Measurements from ENCODE around the gene CIC. TPM values are rescaled to one million over a fixed set of nuclear protein-coding genes. Genes with fewer than 3 reads are reported as not detected.

CIC gene
- total and polyA plus RNA-seq, 10 of the 15 experiments (the other 5 are each of a cell fraction or from before 2014, with no cell fraction given), result 0.18 to 50.6 (median 7.1) TPM

DNA sequence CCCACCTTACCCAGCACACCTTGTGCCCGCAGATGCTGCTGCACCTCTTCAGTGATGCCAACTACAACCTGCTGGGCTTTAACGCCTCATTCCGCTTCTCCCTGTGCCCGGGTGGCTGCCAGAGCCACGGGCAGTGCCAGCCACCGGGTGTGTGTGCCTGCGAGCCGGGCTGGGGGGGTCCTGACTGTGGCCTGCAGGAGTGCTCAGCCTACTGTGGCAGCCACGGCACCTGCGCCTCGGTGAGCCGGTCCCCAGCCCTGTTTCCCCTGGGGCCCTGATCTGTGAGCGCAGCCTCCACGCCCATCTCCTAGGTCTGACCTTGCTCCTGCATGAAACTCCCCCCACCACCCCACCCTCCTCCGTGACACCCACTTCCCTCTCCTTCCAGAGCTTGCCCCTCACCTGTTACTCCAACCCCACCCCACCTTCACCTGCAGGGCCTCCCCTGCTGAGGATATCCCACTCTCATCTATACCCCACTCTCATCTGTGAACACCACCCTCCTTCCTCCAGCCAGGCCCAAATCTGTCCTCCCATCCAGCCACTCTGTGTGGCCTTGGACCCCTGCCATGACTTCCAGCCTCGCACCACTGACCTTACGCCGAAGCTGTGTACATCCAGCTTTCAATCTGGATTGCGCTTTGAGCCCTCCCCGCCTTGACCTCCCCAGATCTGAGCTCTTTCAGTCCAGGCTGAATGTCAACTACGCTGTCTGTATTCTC is 65.1 kb downstream of the CIC start:
- H2AFZ ChIP-seq (ENCODE audit: control insufficient read depth, low read depth, low read length), result no peak overlapping the region
- intact Hi-C loops (cut with micrococcal nuclease; ENCODE audit: unreplicated experiment) (no loop called here), in situ Hi-C loops (cut with MboI) (no loop called here)
- no peak for DNase-seq (ENCODE audit: low read depth, low spot score)
- FAIRE-seq, result no peak
- H3K4me3 ChIP-seq, result no peak overlapping the region
- CTCF ChIA-PET, result no interaction called here
- RAD21 ChIA-PET (ENCODE audit: unreplicated experiment), result no interaction called here
- no peaks in the 10 kb centered on the region for H3K79me2 ChIP-seq (ENCODE audit: control insufficient read depth, insufficient read depth, low read length)
- no peak overlapping the region for H3K27ac ChIP-seq (ENCODE audit: control insufficient read depth, insufficient read depth)
- H3K9me3 ChIP-seq (replicated peaks; ENCODE audit: control insufficient read depth, insufficient read depth, low read length), result no peaks in the 10 kb centered on the region
- no TSS peak for BruUV-seq (replicated peaks)
- H3K4me1 ChIP-seq (ENCODE audit: control insufficient read depth, insufficient read depth, low read length), result no peaks in the 10 kb centered on the region; the same call in 1 of the 2 replicates
- 57% methylated on average over 20 of the region's 21 CpGs for WGBS (ENCODE audit: insufficient coverage, insufficient replicate concordance, low lambda C conversion rate, missing lambda C conversion rate)
- H4K20me1 ChIP-seq (ENCODE audit: control insufficient read depth, insufficient read depth), result no peaks in the 10 kb centered on the region
- no peak overlapping the region for H3K9ac ChIP-seq (ENCODE audit: control insufficient read depth, insufficient read depth, low read length)
- SMC1A ChIA-PET (ENCODE audit: uncharacterized antibody, unreplicated experiment), result no interaction called here
- no peak for ATAC-seq
- no peak overlapping the region for H3K4me2 ChIP-seq (ENCODE audit: control insufficient read depth, insufficient read depth)
- no peaks in the 10 kb centered on the region for H3K27me3 ChIP-seq (replicated peaks in 1 of 2; ENCODE audit: control insufficient read depth in 2 of 2, insufficient read depth in 2 of 2, low read length in 1 of 2)
- no peak for TF ChIP-seq NR2F1 (conservative IDR thresholded peaks at IDR 0.05)
- no peak for TF ChIP-seq KLF5 (IDR thresholded peaks at IDR 0.05; ENCODE audit: partially characterized antibody)
- no peak for TF ChIP-seq ATF7 (IDR thresholded peaks at IDR 0.05; ENCODE audit: low read depth)
- TF ChIP-seq IKZF2 (IDR thresholded peaks at IDR 0.05), result no peak
- TF ChIP-seq IKZF1 (conservative IDR thresholded peaks at IDR 0.05), result no peak
- TF ChIP-seq NR2C1 (IDR thresholded peaks at IDR 0.05), result no peak
- no peak for TF ChIP-seq SIX5 (IDR thresholded peaks at IDR 0.05; ENCODE audit: low read depth, low read length, severe bottlenecking)
- TF ChIP-seq NRF1 (conservative IDR thresholded peaks at IDR 0.05; ENCODE audit: low read depth, low read length), result no peak
- no peak for TF ChIP-seq EZH2 (IDR thresholded peaks at IDR 0.05; ENCODE audit: borderline replicate concordance, control insufficient read depth, low read depth, low read length)
- TF ChIP-seq, protein P1, sequence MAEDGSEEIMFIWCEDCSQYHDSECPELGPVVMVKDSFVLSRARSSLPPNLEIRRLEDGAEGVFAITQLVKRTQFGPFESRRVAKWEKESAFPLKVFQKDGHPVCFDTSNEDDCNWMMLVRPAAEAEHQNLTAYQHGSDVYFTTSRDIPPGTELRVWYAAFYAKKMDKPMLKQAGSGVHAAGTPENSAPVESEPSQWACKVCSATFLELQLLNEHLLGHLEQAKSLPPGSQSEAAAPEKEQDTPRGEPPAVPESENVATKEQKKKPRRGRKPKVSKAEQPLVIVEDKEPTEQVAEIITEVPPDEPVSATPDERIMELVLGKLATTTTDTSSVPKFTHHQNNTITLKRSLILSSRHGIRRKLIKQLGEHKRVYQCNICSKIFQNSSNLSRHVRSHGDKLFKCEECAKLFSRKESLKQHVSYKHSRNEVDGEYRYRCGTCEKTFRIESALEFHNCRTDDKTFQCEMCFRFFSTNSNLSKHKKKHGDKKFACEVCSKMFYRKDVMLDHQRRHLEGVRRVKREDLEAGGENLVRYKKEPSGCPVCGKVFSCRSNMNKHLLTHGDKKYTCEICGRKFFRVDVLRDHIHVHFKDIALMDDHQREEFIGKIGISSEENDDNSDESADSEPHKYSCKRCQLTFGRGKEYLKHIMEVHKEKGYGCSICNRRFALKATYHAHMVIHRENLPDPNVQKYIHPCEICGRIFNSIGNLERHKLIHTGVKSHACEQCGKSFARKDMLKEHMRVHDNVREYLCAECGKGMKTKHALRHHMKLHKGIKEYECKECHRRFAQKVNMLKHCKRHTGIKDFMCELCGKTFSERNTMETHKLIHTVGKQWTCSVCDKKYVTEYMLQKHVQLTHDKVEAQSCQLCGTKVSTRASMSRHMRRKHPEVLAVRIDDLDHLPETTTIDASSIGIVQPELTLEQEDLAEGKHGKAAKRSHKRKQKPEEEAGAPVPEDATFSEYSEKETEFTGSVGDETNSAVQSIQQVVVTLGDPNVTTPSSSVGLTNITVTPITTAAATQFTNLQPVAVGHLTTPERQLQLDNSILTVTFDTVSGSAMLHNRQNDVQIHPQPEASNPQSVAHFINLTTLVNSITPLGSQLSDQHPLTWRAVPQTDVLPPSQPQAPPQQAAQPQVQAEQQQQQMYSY (CRISPR knock-in tag; IDR thresholded peaks at IDR 0.05), result no peak
- TF ChIP-seq ELK1 (IDR thresholded peaks at IDR 0.05; ENCODE audit: low read depth, low read length), result no peak
- no peak for TF ChIP-seq TCF3 (IDR thresholded peaks at IDR 0.05; ENCODE audit: borderline replicate concordance, insufficient read depth, low read depth, low read length)
- TF ChIP-seq, protein P2, sequence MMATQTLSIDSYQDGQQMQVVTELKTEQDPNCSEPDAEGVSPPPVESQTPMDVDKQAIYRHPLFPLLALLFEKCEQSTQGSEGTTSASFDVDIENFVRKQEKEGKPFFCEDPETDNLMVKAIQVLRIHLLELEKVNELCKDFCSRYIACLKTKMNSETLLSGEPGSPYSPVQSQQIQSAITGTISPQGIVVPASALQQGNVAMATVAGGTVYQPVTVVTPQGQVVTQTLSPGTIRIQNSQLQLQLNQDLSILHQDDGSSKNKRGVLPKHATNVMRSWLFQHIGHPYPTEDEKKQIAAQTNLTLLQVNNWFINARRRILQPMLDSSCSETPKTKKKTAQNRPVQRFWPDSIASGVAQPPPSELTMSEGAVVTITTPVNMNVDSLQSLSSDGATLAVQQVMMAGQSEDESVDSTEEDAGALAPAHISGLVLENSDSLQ (IDR thresholded peaks at IDR 0.05), result no peak
- no peak for TF ChIP-seq RAD21 (IDR thresholded peaks at IDR 0.05; ENCODE audit: insufficient read depth, low read depth, low read length)
- TF ChIP-seq, protein P3, sequence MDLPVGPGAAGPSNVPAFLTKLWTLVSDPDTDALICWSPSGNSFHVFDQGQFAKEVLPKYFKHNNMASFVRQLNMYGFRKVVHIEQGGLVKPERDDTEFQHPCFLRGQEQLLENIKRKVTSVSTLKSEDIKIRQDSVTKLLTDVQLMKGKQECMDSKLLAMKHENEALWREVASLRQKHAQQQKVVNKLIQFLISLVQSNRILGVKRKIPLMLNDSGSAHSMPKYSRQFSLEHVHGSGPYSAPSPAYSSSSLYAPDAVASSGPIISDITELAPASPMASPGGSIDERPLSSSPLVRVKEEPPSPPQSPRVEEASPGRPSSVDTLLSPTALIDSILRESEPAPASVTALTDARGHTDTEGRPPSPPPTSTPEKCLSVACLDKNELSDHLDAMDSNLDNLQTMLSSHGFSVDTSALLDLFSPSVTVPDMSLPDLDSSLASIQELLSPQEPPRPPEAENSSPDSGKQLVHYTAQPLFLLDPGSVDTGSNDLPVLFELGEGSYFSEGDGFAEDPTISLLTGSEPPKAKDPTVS (IDR thresholded peaks at IDR 0.05; ENCODE audit: low read depth, low read length), result no peak
- no peak for TF ChIP-seq SPI1 (IDR thresholded peaks at IDR 0.05; ENCODE audit: borderline replicate concordance, insufficient read depth, low read depth, low read length)
- POLR2A ChIA-PET, result no interaction called here
- peaks cover 0 to 3% of the 10 kb centered on the region in 2 experiments; a peak in 3 of 4 replicates for H3K36me3 ChIP-seq (ENCODE audit: control insufficient read depth in 2 of 2, insufficient read depth in 2 of 2, low read length in 1 of 2)

Data from GM12878 (cell line).